ENCODE results near the gene ZNF326. TPM values are rescaled to one million over a fixed set of nuclear protein-coding genes. Genes with fewer than 3 reads are reported as not detected.
A peak's percentile ranks its signal among the peaks of the same experiment; 100 is the strongest.
"Not testable (repeated sequence)": the region's sequence is repeated elsewhere in the genome, so short reads cannot be mapped to it uniquely, and the experiment has no call there.

Gene ZNF326
- total RNA-seq, 1 experiment from 2014 or later: 60.1 TPM

DNA sequence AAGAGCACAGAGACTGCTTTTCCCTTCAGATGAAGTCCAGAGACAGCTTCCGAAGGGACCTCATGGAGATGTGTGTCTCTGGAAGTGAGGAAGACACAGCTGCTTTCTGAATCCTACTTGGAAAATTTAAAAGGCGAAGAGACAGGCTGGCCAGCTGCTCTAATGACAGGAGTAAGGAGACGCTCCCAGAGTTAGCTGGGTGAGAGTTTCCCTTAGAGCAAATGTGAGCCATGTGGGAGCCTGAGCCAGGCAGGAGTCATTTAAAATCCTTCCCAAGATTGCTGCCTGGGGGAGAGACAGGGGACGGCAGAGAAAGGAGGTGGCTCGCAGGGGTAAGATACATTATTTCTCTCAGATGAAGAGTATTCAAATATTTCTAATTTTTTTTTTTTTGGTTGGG is 53.1 kb downstream of the ZNF326 start:
- DNase-seq (ENCODE audit: low spot score): no peak
- H3K36me3 ChIP-seq (ENCODE audit: insufficient read depth, low read length, poor library complexity, severe bottlenecking): no peaks in the 10 kb centered on the region
- no peak overlapping the region for H3K4me3 ChIP-seq (ENCODE audit: low read depth, low read length, poor library complexity, severe bottlenecking)
- no peaks in the 10 kb centered on the region for H3K27me3 ChIP-seq (replicated peaks; ENCODE audit: insufficient read depth, low read depth, low read length, poor library complexity)
- H3K27ac ChIP-seq (ENCODE audit: low read depth, low read length, poor library complexity, severe bottlenecking): peak overlapping the region; percentile 17
- intact Hi-C loops (cut with micrococcal nuclease; ENCODE audit: unreplicated experiment): loop anchor here (5.0 kb wide), 3 partner anchors 564 to 674 kb away; no protein-coding TSS in a partner anchor
- H3K9me3 ChIP-seq (ENCODE audit: low read depth, low read length, poor library complexity, severe bottlenecking): no peaks in the 10 kb centered on the region
- no TSS peak for BruUV-seq (replicated peaks)
- no peak for TF ChIP-seq EZH2 (IDR thresholded peaks at IDR 0.05; ENCODE audit: borderline replicate concordance, low read depth, low read length, poor library complexity, severe bottlenecking)
- TF ChIP-seq, protein P1, sequence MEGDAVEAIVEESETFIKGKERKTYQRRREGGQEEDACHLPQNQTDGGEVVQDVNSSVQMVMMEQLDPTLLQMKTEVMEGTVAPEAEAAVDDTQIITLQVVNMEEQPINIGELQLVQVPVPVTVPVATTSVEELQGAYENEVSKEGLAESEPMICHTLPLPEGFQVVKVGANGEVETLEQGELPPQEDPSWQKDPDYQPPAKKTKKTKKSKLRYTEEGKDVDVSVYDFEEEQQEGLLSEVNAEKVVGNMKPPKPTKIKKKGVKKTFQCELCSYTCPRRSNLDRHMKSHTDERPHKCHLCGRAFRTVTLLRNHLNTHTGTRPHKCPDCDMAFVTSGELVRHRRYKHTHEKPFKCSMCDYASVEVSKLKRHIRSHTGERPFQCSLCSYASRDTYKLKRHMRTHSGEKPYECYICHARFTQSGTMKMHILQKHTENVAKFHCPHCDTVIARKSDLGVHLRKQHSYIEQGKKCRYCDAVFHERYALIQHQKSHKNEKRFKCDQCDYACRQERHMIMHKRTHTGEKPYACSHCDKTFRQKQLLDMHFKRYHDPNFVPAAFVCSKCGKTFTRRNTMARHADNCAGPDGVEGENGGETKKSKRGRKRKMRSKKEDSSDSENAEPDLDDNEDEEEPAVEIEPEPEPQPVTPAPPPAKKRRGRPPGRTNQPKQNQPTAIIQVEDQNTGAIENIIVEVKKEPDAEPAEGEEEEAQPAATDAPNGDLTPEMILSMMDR (conservative IDR thresholded peaks at IDR 0.05; ENCODE audit: low read depth, low read length): no peak
- CTCF ChIA-PET: no interaction called here
- peaks cover 42% of the 10 kb centered on the region for H3K4me1 ChIP-seq (ENCODE audit: insufficient read depth, low read length, poor library complexity, severe bottlenecking)
- POLR2A ChIA-PET (ENCODE audit: low non-redundant PET): interaction anchor here (0.7 kb wide), 1 partner anchor 63 kb away, joined by 3 read pairs; no protein-coding TSS in a partner anchor

DNA sequence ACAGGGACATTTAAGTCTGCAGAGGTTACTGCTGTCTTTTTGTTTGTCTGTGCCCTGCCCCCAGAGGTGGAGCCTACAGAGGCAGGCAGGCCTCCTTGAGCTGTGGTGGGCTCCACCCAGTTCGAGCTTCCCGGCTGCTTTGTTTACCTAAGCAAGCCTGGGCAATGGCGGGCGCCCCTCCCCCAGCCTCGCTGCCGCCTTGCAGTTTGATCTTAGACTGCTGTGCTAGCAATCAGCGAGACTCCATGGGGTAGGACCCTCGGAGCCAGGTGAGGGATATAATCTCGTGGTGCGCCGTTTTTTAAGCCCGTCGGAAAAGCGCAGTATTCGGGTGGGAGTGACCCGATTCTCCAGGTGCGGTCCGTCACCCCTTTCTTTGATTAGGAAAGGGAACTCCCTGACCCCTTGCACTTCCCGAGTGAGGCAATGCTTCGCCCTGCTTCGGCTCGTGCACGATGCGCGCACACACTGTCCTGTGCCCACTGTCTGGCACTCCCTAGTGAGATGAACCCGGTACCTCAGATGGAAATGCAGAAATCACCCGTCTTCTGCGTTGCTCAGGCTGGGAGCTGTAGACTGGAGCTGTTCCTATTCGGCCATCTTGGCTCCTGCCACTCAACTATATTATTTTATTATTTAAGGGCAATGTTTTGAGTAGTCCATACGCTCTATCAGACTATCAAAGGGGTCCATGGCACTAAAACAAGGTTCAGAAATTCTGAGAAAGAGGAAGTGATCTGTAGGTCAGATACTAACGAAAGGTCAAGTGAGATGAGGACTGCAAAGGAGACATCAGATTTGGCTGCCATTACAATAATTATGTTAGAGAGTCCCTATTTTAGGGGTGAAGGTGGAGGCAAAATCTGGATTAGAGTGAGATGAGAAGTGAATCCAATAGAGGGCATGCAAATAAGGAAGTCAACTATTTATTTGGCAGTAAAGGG is 68.1 kb downstream of the ZNF326 start:
- POLR2A ChIA-PET (ENCODE audit: low non-redundant PET); H3K9me3 ChIP-seq (ENCODE audit: low read depth, low read length, poor library complexity, severe bottlenecking); H3K27me3 ChIP-seq (replicated peaks; ENCODE audit: insufficient read depth, low read depth, low read length, poor library complexity); CTCF ChIA-PET; H3K27ac ChIP-seq (ENCODE audit: low read depth, low read length, poor library complexity, severe bottlenecking); DNase-seq (ENCODE audit: low spot score); H3K36me3 ChIP-seq (ENCODE audit: insufficient read depth, low read length, poor library complexity, severe bottlenecking); BruUV-seq (replicated peaks); intact Hi-C loops (cut with micrococcal nuclease; ENCODE audit: unreplicated experiment); H3K4me3 ChIP-seq (ENCODE audit: low read depth, low read length, poor library complexity, severe bottlenecking): not testable (repeated sequence)
- H3K4me1 ChIP-seq (ENCODE audit: insufficient read depth, low read length, poor library complexity, severe bottlenecking): peaks cover 32% of the 10 kb centered on the region

DNA sequence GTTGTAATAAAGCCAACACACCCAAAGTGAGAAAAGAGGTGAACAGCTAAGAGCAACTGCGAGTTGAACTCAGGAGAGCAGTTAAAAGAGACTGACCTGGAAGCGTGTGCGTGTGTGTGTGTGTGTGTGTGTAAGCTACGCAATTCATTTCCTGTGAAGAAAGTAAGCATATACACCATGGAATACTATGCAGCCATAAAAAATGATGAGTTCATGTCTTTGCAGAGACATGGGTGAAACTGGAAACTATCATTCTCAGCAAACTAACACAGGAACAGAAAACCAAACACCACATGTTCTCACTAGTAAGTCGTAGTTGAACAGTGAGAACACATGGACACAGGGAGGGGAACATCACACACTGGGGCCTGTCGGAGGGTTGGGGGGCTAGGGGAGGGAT is 69.2 kb downstream of the ZNF326 start:
- intact Hi-C loops (cut with micrococcal nuclease; ENCODE audit: unreplicated experiment); H3K4me3 ChIP-seq (ENCODE audit: low read depth, low read length, poor library complexity, severe bottlenecking); BruUV-seq (replicated peaks); H3K36me3 ChIP-seq (ENCODE audit: insufficient read depth, low read length, poor library complexity, severe bottlenecking); DNase-seq (ENCODE audit: low spot score); CTCF ChIA-PET; H3K9me3 ChIP-seq (ENCODE audit: low read depth, low read length, poor library complexity, severe bottlenecking); H3K27me3 ChIP-seq (replicated peaks; ENCODE audit: insufficient read depth, low read depth, low read length, poor library complexity); H3K27ac ChIP-seq (ENCODE audit: low read depth, low read length, poor library complexity, severe bottlenecking); POLR2A ChIA-PET (ENCODE audit: low non-redundant PET): not testable (repeated sequence)
- peaks cover 39% of the 10 kb centered on the region for H3K4me1 ChIP-seq (ENCODE audit: insufficient read depth, low read length, poor library complexity, severe bottlenecking)

DNA sequence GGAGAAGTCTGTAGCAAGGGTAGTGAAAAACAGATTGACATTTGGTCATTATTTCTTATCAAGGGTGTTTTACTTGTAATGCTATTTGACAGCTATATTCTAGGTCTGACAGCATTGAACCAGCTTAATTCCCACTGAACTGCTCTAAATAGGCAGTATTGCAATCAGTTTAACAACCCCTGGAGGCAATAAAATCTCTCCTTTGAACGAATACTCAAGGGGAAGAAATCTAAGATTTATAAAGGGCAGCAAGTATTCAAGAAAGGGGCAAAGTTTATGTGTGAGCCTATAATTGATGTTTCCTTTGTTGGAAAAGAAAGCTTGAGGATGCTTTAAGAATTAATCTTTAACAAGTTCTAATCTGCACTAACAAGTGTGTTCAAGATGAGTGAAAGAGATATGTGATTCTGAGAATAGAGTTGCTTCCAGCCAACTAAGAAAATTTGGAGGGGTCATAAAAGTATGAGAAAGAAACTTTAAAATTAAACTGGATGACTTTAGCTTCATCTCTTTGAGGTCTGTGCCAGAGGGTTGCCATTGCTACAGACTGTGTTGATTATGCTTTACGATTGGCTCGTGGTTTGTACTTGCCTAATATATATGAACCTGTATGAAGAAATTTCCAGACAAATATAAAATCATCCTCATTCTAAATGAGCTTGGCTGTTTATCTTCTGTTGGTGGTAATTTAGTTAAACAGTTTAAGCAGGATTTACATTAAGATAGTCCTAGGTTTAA is 72.5 kb downstream of the ZNF326 start:
- Histone ChIP-seq H3K4me3 (ENCODE audit: low read depth, low read length, poor library complexity, severe bottlenecking) (no peak overlapping the region), H3K36me3 (ENCODE audit: insufficient read depth, low read length, poor library complexity, severe bottlenecking) (no peaks in the 10 kb centered on the region), H3K4me1 (ENCODE audit: insufficient read depth, low read length, poor library complexity, severe bottlenecking) (peaks cover 55% of the 10 kb centered on the region), H3K27ac (ENCODE audit: low read depth, low read length, poor library complexity, severe bottlenecking) (peak overlapping the region; percentile 95), H3K9me3 (ENCODE audit: low read depth, low read length, poor library complexity, severe bottlenecking) (no peaks in the 10 kb centered on the region), H3K27me3 (replicated peaks; ENCODE audit: insufficient read depth, low read depth, low read length, poor library complexity) (no peaks in the 10 kb centered on the region)
- no peak for TF ChIP-seq EZH2 (IDR thresholded peaks at IDR 0.05; ENCODE audit: borderline replicate concordance, low read depth, low read length, poor library complexity, severe bottlenecking)
- TF ChIP-seq, protein P1 (conservative IDR thresholded peaks at IDR 0.05; ENCODE audit: low read depth, low read length): no peak
- ChIA-PET CTCF (no interaction called here), POLR2A (ENCODE audit: low non-redundant PET) (interaction anchor here (0.6 to 0.7 kb wide), 2 partner anchors 664 to 1098 kb away, joined by 3 read pairs; no protein-coding TSS in a partner anchor)
- intact Hi-C loops (cut with micrococcal nuclease; ENCODE audit: unreplicated experiment): loop anchor here (5.0 kb wide), 3 partner anchors 65 to 545 kb away; no protein-coding TSS in a partner anchor
- DNase-seq (ENCODE audit: low spot score): peak; percentile 96
- no TSS peak for BruUV-seq (replicated peaks)
